NCI-H2196 (cell line): ENCODE results near the gene RAP1GAP2.
"Not testable (repeated sequence)": the region's sequence is repeated elsewhere in the genome, so short reads cannot be mapped to it uniquely, and the experiment has no call there.

Source experiments
- DNase-seq: peaks from one replicate; lab custom pipeline; 2025; ENCODE audit not compliant: unreplicated experiment; lab: John Stamatoyannopoulos, UW

RAP1GAP2 gene

GRCh38 chr17:2785376-2785775, 10.9 kb upstream of the RAP1GAP2 start:
- DNase-seq = not testable (repeated sequence)

GRCh38 chr17:2786176-2786881, 9.9 kb upstream of the RAP1GAP2 start:
- DNase-seq = peak; percentile 85

GRCh38 chr17:2789700-2790099, 6.5 kb upstream of the RAP1GAP2 start:
- DNase-seq = no peak

- no peak for DNase-seq
Observed at GRCh38 chr17:2792366-2793169, 3.7 kb upstream of the RAP1GAP2 start.

- no peak for DNase-seq
Observed at GRCh38 chr17:2794111-2794803, 2.0 kb upstream of the RAP1GAP2 start.

GRCh38 chr17:2795441-2796163, 636 bp upstream of the RAP1GAP2 start:
- no peak for DNase-seq

- no peak for DNase-seq
Observed at GRCh38 chr17:2797226-2797625, 988 bp downstream of the RAP1GAP2 start.

GRCh38 chr17:2797637-2798036, 1.4 kb downstream of the RAP1GAP2 start:
- DNase-seq = peak; percentile 36

GRCh38 chr17:2798188-2798587, 1.9 kb downstream of the RAP1GAP2 start:
- no peak for DNase-seq

- DNase-seq = no peak
Observed at GRCh38 chr17:2798678-2799077, 2.4 kb downstream of the RAP1GAP2 start.

GRCh38 chr17:2799653-2800052, 3.4 kb downstream of the RAP1GAP2 start:
- no peak for DNase-seq

- DNase-seq = no peak
Observed at GRCh38 chr17:2800367-2800766, 4.1 kb downstream of the RAP1GAP2 start.

- no peak for DNase-seq
Observed at GRCh38 chr17:2801841-2802240, 5.6 kb downstream of the RAP1GAP2 start.

- no peak for DNase-seq
Observed at GRCh38 chr17:2802574-2802973, 6.3 kb downstream of the RAP1GAP2 start.

- no peak for DNase-seq
Observed at GRCh38 chr17:2803386-2803785, 7.1 kb downstream of the RAP1GAP2 start.

- no peak for DNase-seq
Observed at GRCh38 chr17:2803971-2804370, 7.7 kb downstream of the RAP1GAP2 start.

- DNase-seq = no peak
Observed at GRCh38 chr17:2804912-2805311, 8.7 kb downstream of the RAP1GAP2 start.

GRCh38 chr17:2805961-2806360, 9.7 kb downstream of the RAP1GAP2 start:
- no peak for DNase-seq

GRCh38 chr17:2808367-2809335, 12.4 kb downstream of the RAP1GAP2 start:
- DNase-seq = no peak

GRCh38 chr17:2809337-2809736, 13.1 kb downstream of the RAP1GAP2 start:
- no peak for DNase-seq
